K562 (cell line): ENCODE results near the gene EFHC2. TPM values are rescaled to one million over a fixed set of nuclear protein-coding genes. Genes with fewer than 3 reads are reported as not detected.
A peak's percentile ranks its signal among the peaks of the same experiment; 100 is the strongest.

Source experiments
- CBFA2T3 ChIP-seq: fragments of 450-650 bp; IDR thresholded peaks from 2 replicates; pipeline ENCODE4 v1.6.1; 2017
- E2F3 ChIP-seq: fragments of 250-450 bp; sonication (Bioruptor Pico); IDR thresholded peaks from 2 replicates; pipeline ENCODE4 v1.4.0; 2020; ENCODE audit warnings: mild to moderate bottlenecking
- EP300 ChIP-seq: IDR thresholded peaks from 2 replicates; pipeline ENCODE4 v1.6.1; 2012; ENCODE audit warnings: low read length, improper control_type of control experiment
- HDGF ChIP-seq: fragments of 450-650 bp; IDR thresholded peaks from 2 replicates; pipeline ENCODE4 v1.6.1; 2016
- NFIC ChIP-seq: fragments of 450-650 bp; IDR thresholded peaks from 2 replicates; pipeline ENCODE4 v1.6.1; 2017; ENCODE audit warnings: mild to moderate bottlenecking, inconsistent platforms
- NFXL1 ChIP-seq: fragments of 450-650 bp; formaldehyde crosslinking; IDR thresholded peaks from 2 replicates; pipeline ENCODE4 v1.4.0; 2021; ENCODE audit warnings: mild to moderate bottlenecking
- NRF1 ChIP-seq, 2 experiments: fragments of 450-650 bp; IDR thresholded peaks in 1 of 2; conservative IDR thresholded peaks in 1 of 2; 2 replicates each; pipeline ENCODE4 v1.6.1; 2014; ENCODE audit warnings: mild to moderate bottlenecking in 2 of 2
- POLR2A ChIP-seq: fragments of 450-650 bp; conservative IDR thresholded peaks from 2 replicates; pipeline ENCODE4 v1.6.1; 2016
- POU5F1 ChIP-seq: fragments of 150-350 bp; IDR thresholded peaks from 2 replicates; pipeline ENCODE4 v1.6.1; 2014; ENCODE audit warnings: borderline replicate concordance, low read length, low read depth, mild to moderate bottlenecking; ENCODE audit not compliant: partially characterized antibody
- PTBP1 ChIP-seq: fragments of 200-400 bp; formaldehyde crosslinking; IDR thresholded peaks from 2 replicates; pipeline ENCODE4 v1.6.1; 2017; ENCODE audit warnings: low read depth, low read length
- TCF7L2 ChIP-seq: fragments of 150-350 bp; IDR thresholded peaks from 2 replicates; pipeline ENCODE4 v1.6.1; 2016; ENCODE audit warnings: low read depth, mild to moderate bottlenecking, low read length, moderate library complexity
- TEAD4 ChIP-seq, 2 experiments: sonication (generic) in 1 of 2; formaldehyde crosslinking in 1 of 2; IDR thresholded peaks; 2 replicates each; pipeline versions ENCODE4 v1.6.1 to v1.8.0; 2012 to 2022; ENCODE audit warnings: borderline replicate concordance in 1 of 2, inconsistent platforms in 1 of 2, low read length in 1 of 2, mild to moderate bottlenecking in 1 of 2, missing genetic modification reagents in 1 of 2
- ZC3H4 ChIP-seq: sonication (generic); formaldehyde crosslinking; IDR thresholded peaks from 2 replicates; pipeline ENCODE4 v1.9.0; 2021; ENCODE audit warnings: missing genetic modification reagents, borderline replicate concordance
- ZNF316 ChIP-seq: fragments of 450-650 bp; IDR thresholded peaks from 2 replicates; pipeline ENCODE4 v1.6.1; 2016
- ZNF696 ChIP-seq: fragments of 250-450 bp; sonication (Bioruptor Pico); conservative IDR thresholded peaks from 2 replicates; pipeline ENCODE4 v1.4.0; 2020; ENCODE audit warnings: mild to moderate bottlenecking, moderate library complexity
- polyA plus RNA-seq, 8 experiments: library from polyadenylated mRNA; depleted of rRNA in 4 of 8; stranded (reverse) in 5 of 8; unstranded in 3 of 8; fragments of >200 nt; fragmentation: Nextera tagmentation in 2 of 8; fragmentation: Illumina TruSeq in 1 of 8; extraction: Ambion mirVana in 2 of 8; extraction: Trizol in 1 of 8; gene quantifications; 2 replicates each; pipeline versions ENCODE4 v1.2.1 to v1.2.3, GENCODE V29; 2011 to 2014; ENCODE audit warnings: inconsistent platforms in 1 of 8, missing spikeins in 1 of 8
- total RNA-seq, 7 experiments: library from RNA; depleted of rRNA in 6 of 7; stranded (reverse); fragments of >200 nt in 6 of 7; fragmentation: Illumina TruSeq in 2 of 7; extraction: Trizol in 2 of 7; gene quantifications; 2 replicates each; pipeline versions ENCODE4 v1.2.1 to v1.2.3, GENCODE V29; 2011 to 2021; ENCODE audit warnings: low replicate concordance in 1 of 7
- TF ChIP-seq, protein P1 (sequence below): IDR thresholded peaks from 3 replicates; pipeline ENCODE4 v1.6.1; 2011; ENCODE audit warnings: borderline replicate concordance, mild to moderate bottlenecking, moderate library complexity; ENCODE audit not compliant: insufficient read length; ENCODE audit errors: extremely low read depth
- TF ChIP-seq, protein P2 (sequence below), 2 experiments: fragments of 450-650 bp; conservative IDR thresholded peaks; 2 replicates each; pipeline ENCODE4 v1.6.1; 2017; ENCODE audit warnings: mild to moderate bottlenecking in 2 of 2, moderate library complexity in 2 of 2
- TF ChIP-seq, protein P3 (sequence below): fragments of 450-650 bp; IDR thresholded peaks from 2 replicates; pipeline ENCODE4 v1.6.1; 2016; ENCODE audit warnings: mild to moderate bottlenecking

Gene EFHC2
- total and polyA plus RNA-seq, 9 of the 15 experiments (the other 6 are each of a cell fraction or from before 2014, with no cell fraction given) = 1.3 to 8.1 (median 3.0) TPM

DNA sequence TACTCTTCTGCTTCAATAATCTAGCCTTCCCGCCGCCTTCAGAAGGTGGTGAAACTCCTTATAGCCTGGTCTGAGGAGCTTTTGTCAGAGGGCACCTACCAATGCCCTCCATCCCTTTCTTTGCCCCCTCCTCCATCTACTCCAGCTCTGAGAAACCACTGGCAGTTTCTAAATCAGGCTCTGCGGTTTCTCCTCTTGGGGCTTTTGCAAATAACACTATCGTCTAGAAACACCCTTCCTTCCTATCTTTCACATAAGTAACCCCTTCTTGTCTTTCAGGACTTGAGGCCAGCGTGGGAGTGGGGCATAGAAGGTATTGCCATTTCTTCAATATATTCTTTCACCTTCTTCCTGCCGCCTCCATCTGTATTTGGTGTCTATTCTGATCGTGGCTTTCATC is 1.2 kb upstream of the EFHC2 start (continued):
- peak; percentile 82 for TF ChIP-seq TEAD4 (IDR thresholded peaks at IDR 0.05; ENCODE audit: low read length)
- no peak for TF ChIP-seq TEAD4 (CRISPR knock-in tag; IDR thresholded peaks at IDR 0.05; ENCODE audit: borderline replicate concordance)
- TF ChIP-seq POU5F1 = no peak
- no peak for TF ChIP-seq HDGF
- TF ChIP-seq PTBP1 = no peak
- TF ChIP-seq NFIC = peak; percentile 31; the same call in 1 of the 2 replicates
- peak; percentile 87 for TF ChIP-seq CBFA2T3
- TF ChIP-seq, protein P1, sequence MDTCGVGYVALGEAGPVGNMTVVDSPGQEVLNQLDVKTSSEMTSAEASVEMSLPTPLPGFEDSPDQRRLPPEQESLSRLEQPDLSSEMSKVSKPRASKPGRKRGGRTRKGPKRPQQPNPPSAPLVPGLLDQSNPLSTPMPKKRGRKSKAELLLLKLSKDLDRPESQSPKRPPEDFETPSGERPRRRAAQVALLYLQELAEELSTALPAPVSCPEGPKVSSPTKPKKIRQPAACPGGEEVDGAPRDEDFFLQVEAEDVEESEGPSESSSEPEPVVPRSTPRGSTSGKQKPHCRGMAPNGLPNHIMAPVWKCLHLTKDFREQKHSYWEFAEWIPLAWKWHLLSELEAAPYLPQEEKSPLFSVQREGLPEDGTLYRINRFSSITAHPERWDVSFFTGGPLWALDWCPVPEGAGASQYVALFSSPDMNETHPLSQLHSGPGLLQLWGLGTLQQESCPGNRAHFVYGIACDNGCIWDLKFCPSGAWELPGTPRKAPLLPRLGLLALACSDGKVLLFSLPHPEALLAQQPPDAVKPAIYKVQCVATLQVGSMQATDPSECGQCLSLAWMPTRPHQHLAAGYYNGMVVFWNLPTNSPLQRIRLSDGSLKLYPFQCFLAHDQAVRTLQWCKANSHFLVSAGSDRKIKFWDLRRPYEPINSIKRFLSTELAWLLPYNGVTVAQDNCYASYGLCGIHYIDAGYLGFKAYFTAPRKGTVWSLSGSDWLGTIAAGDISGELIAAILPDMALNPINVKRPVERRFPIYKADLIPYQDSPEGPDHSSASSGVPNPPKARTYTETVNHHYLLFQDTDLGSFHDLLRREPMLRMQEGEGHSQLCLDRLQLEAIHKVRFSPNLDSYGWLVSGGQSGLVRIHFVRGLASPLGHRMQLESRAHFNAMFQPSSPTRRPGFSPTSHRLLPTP = no peak
- no peak for TF ChIP-seq NFXL1
- no peak for TF ChIP-seq NRF1 (conservative IDR thresholded peaks at IDR 0.05 in 1 of 2, IDR thresholded peaks at IDR 0.05 in 1 of 2)
- TF ChIP-seq EP300 = peak; percentile 80
- no peak for TF ChIP-seq ZNF696 (CRISPR knock-in tag)
- TF ChIP-seq, protein P2, sequence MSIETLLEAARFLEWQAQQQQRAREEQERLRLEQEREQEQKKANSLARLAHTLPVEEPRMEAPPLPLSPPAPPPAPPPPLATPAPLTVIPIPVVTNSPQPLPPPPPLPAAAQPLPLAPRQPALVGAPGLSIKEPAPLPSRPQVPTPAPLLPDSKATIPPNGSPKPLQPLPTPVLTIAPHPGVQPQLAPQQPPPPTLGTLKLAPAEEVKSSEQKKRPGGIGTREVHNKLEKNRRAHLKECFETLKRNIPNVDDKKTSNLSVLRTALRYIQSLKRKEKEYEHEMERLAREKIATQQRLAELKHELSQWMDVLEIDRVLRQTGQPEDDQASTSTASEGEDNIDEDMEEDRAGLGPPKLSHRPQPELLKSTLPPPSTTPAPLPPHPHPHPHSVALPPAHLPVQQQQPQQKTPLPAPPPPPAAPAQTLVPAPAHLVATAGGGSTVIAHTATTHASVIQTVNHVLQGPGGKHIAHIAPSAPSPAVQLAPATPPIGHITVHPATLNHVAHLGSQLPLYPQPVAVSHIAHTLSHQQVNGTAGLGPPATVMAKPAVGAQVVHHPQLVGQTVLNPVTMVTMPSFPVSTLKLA (conservative IDR thresholded peaks at IDR 0.05) = no peak
- no peak for TF ChIP-seq ZNF316
- TF ChIP-seq, protein P3, sequence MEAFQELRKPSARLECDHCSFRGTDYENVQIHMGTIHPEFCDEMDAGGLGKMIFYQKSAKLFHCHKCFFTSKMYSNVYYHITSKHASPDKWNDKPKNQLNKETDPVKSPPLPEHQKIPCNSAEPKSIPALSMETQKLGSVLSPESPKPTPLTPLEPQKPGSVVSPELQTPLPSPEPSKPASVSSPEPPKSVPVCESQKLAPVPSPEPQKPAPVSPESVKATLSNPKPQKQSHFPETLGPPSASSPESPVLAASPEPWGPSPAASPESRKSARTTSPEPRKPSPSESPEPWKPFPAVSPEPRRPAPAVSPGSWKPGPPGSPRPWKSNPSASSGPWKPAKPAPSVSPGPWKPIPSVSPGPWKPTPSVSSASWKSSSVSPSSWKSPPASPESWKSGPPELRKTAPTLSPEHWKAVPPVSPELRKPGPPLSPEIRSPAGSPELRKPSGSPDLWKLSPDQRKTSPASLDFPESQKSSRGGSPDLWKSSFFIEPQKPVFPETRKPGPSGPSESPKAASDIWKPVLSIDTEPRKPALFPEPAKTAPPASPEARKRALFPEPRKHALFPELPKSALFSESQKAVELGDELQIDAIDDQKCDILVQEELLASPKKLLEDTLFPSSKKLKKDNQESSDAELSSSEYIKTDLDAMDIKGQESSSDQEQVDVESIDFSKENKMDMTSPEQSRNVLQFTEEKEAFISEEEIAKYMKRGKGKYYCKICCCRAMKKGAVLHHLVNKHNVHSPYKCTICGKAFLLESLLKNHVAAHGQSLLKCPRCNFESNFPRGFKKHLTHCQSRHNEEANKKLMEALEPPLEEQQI = no peak
- no peak for TF ChIP-seq E2F3 (CRISPR knock-in tag)
- no peak for TF ChIP-seq ZC3H4 (CRISPR knock-in tag)
- TF ChIP-seq POLR2A = no peak
- TF ChIP-seq TCF7L2 = no peak
